GM12878 (cell line): Measurements from ENCODE around the gene NLRC3. TPM values are rescaled to one million over a fixed set of nuclear protein-coding genes. Genes with fewer than 3 reads are reported as not detected.

ENCODE experiments used
- ATAC-seq: fragments of 200-7000 bp; cut with Tn5 transposase; 3 replicates; pipeline ENCODE4 v1.9.1; 2020; ENCODE audit warnings: mild to moderate bottlenecking, moderate library complexity
- BruUV-seq: library from RNA; stranded (reverse); fragments of 400-500 nt; replicated peaks from 2 replicates; lab custom pipeline; 2021; lab: Mats Ljungman, UMichigan
- CTCF ChIA-PET: fragments of 300-600 bp; sonication (Branson Sonifier 250); formaldehyde crosslinking; extraction: SDS; loops from one replicate; lab custom pipeline; 2021; ENCODE audit warnings: inconsistent platforms; lab: Yijun Ruan, JAX
- POLR2A ChIA-PET: fragments of 350-600 bp; formaldehyde crosslinking; extraction: SDS; loops from one replicate; lab custom pipeline; 2021; ENCODE audit warnings: inconsistent platforms; lab: Charles Lee
- RAD21 ChIA-PET: fragments of 300-600 bp; sonication (Branson Sonifier 250); formaldehyde crosslinking; loops from one replicate; lab custom pipeline; 2023; ENCODE audit warnings: antibody characterized with exemption; ENCODE audit not compliant: unreplicated experiment; lab: Charles Lee
- SMC1A ChIA-PET: fragments of 300-600 bp; sonication (Branson Sonifier 250); formaldehyde crosslinking; loops from one replicate; lab custom pipeline; 2023; ENCODE audit not compliant: unreplicated experiment, uncharacterized antibody; lab: Charles Lee
- DNase-seq: peaks from one replicate; pipeline ENCODE4 v3.0.0-alpha.2; 2011; ENCODE audit warnings: low read depth, low spot score
- FAIRE-seq: peaks from 3 replicates; lab custom pipeline; 2011; peaks lifted over from hg19 to GRCh38; lab: Jason Lieb, UNC
- H2AFZ ChIP-seq: 2 replicates; pipeline ENCODE4 v1.6.0; 2011; ENCODE audit warnings: low read depth, low read length, control low read depth; ENCODE audit not compliant: control insufficient read depth
- H3K27ac ChIP-seq: 2 replicates; pipeline ENCODE4 v1.5.1; 2011; ENCODE audit warnings: control low read depth; ENCODE audit not compliant: control insufficient read depth, insufficient read depth
- H3K27me3 ChIP-seq, 2 experiments: replicated peaks in 1 of 2; 2 replicates each; pipeline versions ENCODE4 v1.6.0 to v1.6.1; 2011; ENCODE audit warnings: low read length in 1 of 2; ENCODE audit not compliant: control insufficient read depth in 2 of 2, insufficient read depth in 2 of 2
- H3K36me3 ChIP-seq, 2 experiments: 2 replicates each; pipeline ENCODE4 v1.5.1; 2011; ENCODE audit warnings: low read length in 1 of 2; ENCODE audit not compliant: control insufficient read depth in 2 of 2, insufficient read depth in 2 of 2
- H3K4me1 ChIP-seq: 2 replicates; pipeline ENCODE4 v1.6.1; 2011; ENCODE audit warnings: mild to moderate bottlenecking, low read length, moderate library complexity, mixed read lengths; ENCODE audit not compliant: control insufficient read depth, insufficient read depth
- H3K4me2 ChIP-seq: 2 replicates; pipeline ENCODE4 v1.6.0; 2011; ENCODE audit warnings: control low read depth; ENCODE audit not compliant: control insufficient read depth, insufficient read depth
- H3K4me3 ChIP-seq: fragments of 200-600 bp; sonication (generic); 2 replicates; pipeline ENCODE4 v1.5.1; 2016
- H3K79me2 ChIP-seq: 2 replicates; pipeline ENCODE4 v1.6.0; 2011; ENCODE audit warnings: low read length; ENCODE audit not compliant: control insufficient read depth, insufficient read depth
- H3K9ac ChIP-seq: 2 replicates; pipeline ENCODE4 v1.8.0; 2011; ENCODE audit warnings: low read length, control low read depth, mixed read lengths; ENCODE audit not compliant: control insufficient read depth, insufficient read depth
- H3K9me3 ChIP-seq: replicated peaks from 3 replicates; pipeline ENCODE4 v1.5.1; 2011; ENCODE audit warnings: mild to moderate bottlenecking, low read length; ENCODE audit not compliant: control insufficient read depth, insufficient read depth
- H4K20me1 ChIP-seq: 2 replicates; pipeline ENCODE4 v1.6.0; 2011; ENCODE audit not compliant: control insufficient read depth, insufficient read depth
- POLR2AphosphoS2 ChIP-seq: IDR thresholded peaks from 2 replicates; pipeline ENCODE4 v1.6.1; 2011; ENCODE audit warnings: low read depth, mild to moderate bottlenecking, low read length, improper control_type of control experiment, moderate library complexity
- REST ChIP-seq: IDR thresholded peaks from 2 replicates; pipeline ENCODE4 v1.6.1; 2012; ENCODE audit warnings: mild to moderate bottlenecking, low read depth, low read length
- ZNF274 ChIP-seq: IDR thresholded peaks from one replicate; pipeline ENCODE4 v1.8.0; 2011; ENCODE audit not compliant: insufficient read length, insufficient read depth
- WGBS: methylation state at CpG from one replicate; pipeline ENCODE4 v1.1.6; 2016; ENCODE audit warnings: low lambda C conversion rate; ENCODE audit not compliant: insufficient replicate concordance, insufficient coverage; ENCODE audit errors: missing lambda C conversion rate; 5-methylcytosine and 5-hydroxymethylcytosine counted together
- in situ Hi-C: fragments of 300-500 bp; cut with MboI; formaldehyde crosslinking; loops from 9 replicates; pipeline ENCODE4 v1.14.3; 2018; ENCODE audit warnings: mixed read lengths
- intact Hi-C: fragments of 100-400 bp; cut with micrococcal nuclease; formaldehyde crosslinking; loops from one replicate; pipeline ENCODE4 v1.14.2; 2022; ENCODE audit not compliant: unreplicated experiment
- polyA plus RNA-seq, 11 experiments: library from polyadenylated mRNA; depleted of rRNA in 4 of 11; unstranded in 6 of 11; stranded (reverse) in 5 of 11; fragments of >200 nt; fragmentation: Nextera tagmentation in 4 of 11; fragmentation: Illumina TruSeq in 1 of 11; extraction: Ambion mirVana in 4 of 11; extraction: Trizol in 1 of 11; gene quantifications; 1 replicate in 1 of 11; 2 replicates in 10 of 11; pipeline versions ENCODE4 v1.2.1 to v1.2.3, GENCODE V29; 2011 to 2016; ENCODE audit warnings: inconsistent platforms in 2 of 11, missing spikeins in 2 of 11, low read depth in 1 of 11
- total RNA-seq, 4 experiments: library from RNA; depleted of rRNA in 3 of 4; stranded (reverse); fragments of >200 nt in 3 of 4; fragmentation: Illumina TruSeq in 1 of 4; extraction: Trizol in 1 of 4; gene quantifications; 2 replicates each; pipeline versions ENCODE4 v1.2.1 to v1.2.3, GENCODE V29; 2013 to 2021
- TF ChIP-seq, protein P1 (sequence below): fragments of 450-650 bp; IDR thresholded peaks from 2 replicates; pipeline ENCODE4 v1.6.1; 2016; ENCODE audit warnings: mild to moderate bottlenecking

The NLRC3 gene
- total and polyA plus RNA-seq, 10 of the 15 experiments (the other 5 are each of a cell fraction or from before 2014, with no cell fraction given) = 2.2 to 17.8 (median 7.6) TPM

GRCh38 chr16:3554351-3554928 is 22.8 kb downstream of the NLRC3 start:
- FAIRE-seq (no peak), DNase-seq (no peak), ATAC-seq (no peak)
- CTCF ChIA-PET = no interaction called here
- TF ChIP-seq POLR2AphosphoS2 = no peak
- TF ChIP-seq, protein P1, sequence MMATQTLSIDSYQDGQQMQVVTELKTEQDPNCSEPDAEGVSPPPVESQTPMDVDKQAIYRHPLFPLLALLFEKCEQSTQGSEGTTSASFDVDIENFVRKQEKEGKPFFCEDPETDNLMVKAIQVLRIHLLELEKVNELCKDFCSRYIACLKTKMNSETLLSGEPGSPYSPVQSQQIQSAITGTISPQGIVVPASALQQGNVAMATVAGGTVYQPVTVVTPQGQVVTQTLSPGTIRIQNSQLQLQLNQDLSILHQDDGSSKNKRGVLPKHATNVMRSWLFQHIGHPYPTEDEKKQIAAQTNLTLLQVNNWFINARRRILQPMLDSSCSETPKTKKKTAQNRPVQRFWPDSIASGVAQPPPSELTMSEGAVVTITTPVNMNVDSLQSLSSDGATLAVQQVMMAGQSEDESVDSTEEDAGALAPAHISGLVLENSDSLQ = no peak
- TF ChIP-seq ZNF274 = no peak
- no peak for TF ChIP-seq REST
- Histone ChIP-seq H3K27ac (no peak overlapping the region), H3K36me3 (peaks cover 0 to 14% of the 10 kb centered on the region in 2 experiments; a peak in 2 of 4 replicates), H3K4me1 (no peaks in the 10 kb centered on the region), H4K20me1 (no peaks in the 10 kb centered on the region), H3K9me3 (no peaks in the 10 kb centered on the region), H3K79me2 (no peaks in the 10 kb centered on the region), H2AFZ (no peak overlapping the region), H3K9ac (no peak overlapping the region), H3K27me3 (no peaks in the 10 kb centered on the region), H3K4me2 (no peak overlapping the region), H3K4me3 (no peak overlapping the region)
- SMC1A ChIA-PET = no interaction called here
- in situ Hi-C loops (no loop called here), intact Hi-C loops (no loop called here)
- RAD21 ChIA-PET = no interaction called here
- BruUV-seq = no TSS peak
- 87% methylated on average over 7 of the region's 7 CpGs for WGBS
- POLR2A ChIA-PET = no interaction called here
